Measurements from ENCODE around the gene SLC6A6.

SLC6A6 gene

DNA sequence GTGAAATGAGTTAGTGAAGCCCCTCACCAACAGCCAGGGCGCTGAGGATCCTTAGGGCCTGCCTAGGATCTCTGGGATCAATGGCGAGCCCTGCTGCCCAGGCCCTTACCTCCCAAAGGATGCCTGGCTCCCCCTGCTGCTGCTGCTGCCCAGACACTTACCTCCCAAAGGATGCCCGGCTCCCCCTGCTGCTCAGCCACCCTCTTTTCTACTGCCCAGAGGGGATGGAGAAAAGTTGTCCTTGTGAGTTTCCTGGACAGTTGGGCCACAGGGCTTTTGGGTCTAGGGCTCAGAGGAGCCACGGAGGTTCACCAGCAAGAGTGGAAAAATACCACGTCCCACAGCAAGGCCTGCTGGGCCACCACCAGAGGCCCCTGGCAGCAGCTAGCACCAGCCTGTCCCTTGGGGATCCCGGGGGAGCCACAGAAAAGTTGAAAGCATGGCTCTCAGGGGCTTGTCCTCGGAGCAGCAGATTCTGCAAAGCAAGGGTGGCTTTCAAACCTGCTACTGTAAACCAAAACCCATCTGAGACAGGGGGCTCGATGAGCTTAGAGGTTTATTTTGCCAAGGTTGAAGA lies 59.4 kb downstream of the SLC6A6 start:
- Histone ChIP-seq H3K4me1 (ENCODE audit: control insufficient read depth, insufficient read depth, low read length) (peaks cover 11% of the 10 kb centered on the region), H3K9me3 (ENCODE audit: control insufficient read depth, insufficient read depth, low read length) (no peaks in the 10 kb centered on the region), H3K9ac (ENCODE audit: low read depth, low read length) (peak overlapping the region; percentile 29), H3K4me3 (ENCODE audit: low read depth, low read length) (no peak overlapping the region), H3K36me3 (ENCODE audit: control insufficient read depth, insufficient read depth, low read length) (peaks cover 21% of the 10 kb centered on the region), H3K27me3 (ENCODE audit: control insufficient read depth, insufficient read depth, low read length) (no peaks in the 10 kb centered on the region)

- peaks cover 13% of the 10 kb centered on the region for H3K4me1 ChIP-seq (ENCODE audit: control insufficient read depth, insufficient read depth, low read length)
- H3K9me3 ChIP-seq (ENCODE audit: control insufficient read depth, insufficient read depth, low read length): no peaks in the 10 kb centered on the region
- peaks cover 24% of the 10 kb centered on the region for H3K36me3 ChIP-seq (ENCODE audit: control insufficient read depth, insufficient read depth, low read length)
- H3K4me3 ChIP-seq (ENCODE audit: low read depth, low read length): no peak overlapping the region
- no peak overlapping the region for H3K9ac ChIP-seq (ENCODE audit: low read depth, low read length)
- H3K27me3 ChIP-seq (ENCODE audit: control insufficient read depth, insufficient read depth, low read length): no peaks in the 10 kb centered on the region
These were observed 60.3 kb downstream of the SLC6A6 start for GRCh38 chr3:14462738-14463137.

DNA sequence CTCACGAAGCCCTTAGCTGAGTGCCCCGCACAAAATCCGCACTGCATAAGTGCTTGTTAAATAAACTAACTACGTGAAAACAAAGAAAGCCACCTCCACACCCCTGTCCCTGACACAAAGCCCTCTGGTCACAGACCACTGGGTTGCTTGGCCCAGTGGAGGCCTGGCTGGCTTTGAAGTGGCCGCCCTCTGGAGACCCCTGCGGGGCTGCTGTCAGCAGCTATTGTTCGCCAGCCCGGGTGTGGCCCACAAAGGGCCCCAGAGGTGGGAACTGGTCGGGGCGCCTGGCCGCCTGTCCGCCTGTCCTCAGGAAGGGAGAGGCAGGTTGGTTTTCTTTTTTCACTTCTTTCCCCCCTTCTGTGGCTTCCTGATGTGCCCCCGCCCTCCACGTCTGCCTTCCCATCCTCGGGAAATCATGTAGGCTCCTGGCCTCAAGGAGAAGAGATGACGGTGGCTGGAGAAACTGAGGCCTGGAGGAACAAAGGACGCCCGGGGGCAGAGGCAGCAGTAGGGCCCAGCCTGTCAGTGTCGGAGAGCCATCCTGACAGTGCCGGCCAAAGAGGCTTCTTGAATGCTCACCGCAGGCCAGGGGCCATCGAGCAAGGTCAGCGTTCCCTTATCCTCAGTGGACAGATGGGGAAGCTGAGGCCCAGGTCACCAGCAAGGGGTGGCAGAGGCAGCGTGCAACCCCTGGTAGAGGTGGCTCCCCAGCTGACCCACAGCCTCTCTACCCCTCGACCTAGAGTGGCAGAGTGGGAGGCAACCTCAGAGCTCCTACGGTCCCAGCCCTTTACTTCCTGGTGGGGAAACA lies 61.1 kb downstream of the SLC6A6 start:
- no peaks in the 10 kb centered on the region for H3K9me3 ChIP-seq (ENCODE audit: control insufficient read depth, insufficient read depth, low read length)
- H3K27me3 ChIP-seq (ENCODE audit: control insufficient read depth, insufficient read depth, low read length): no peaks in the 10 kb centered on the region
- no peak overlapping the region for H3K4me3 ChIP-seq (ENCODE audit: low read depth, low read length)
- H3K9ac ChIP-seq (ENCODE audit: low read depth, low read length): no peak overlapping the region
- peaks cover 25% of the 10 kb centered on the region for H3K36me3 ChIP-seq (ENCODE audit: control insufficient read depth, insufficient read depth, low read length)
- peaks cover 9% of the 10 kb centered on the region for H3K4me1 ChIP-seq (ENCODE audit: control insufficient read depth, insufficient read depth, low read length)

DNA sequence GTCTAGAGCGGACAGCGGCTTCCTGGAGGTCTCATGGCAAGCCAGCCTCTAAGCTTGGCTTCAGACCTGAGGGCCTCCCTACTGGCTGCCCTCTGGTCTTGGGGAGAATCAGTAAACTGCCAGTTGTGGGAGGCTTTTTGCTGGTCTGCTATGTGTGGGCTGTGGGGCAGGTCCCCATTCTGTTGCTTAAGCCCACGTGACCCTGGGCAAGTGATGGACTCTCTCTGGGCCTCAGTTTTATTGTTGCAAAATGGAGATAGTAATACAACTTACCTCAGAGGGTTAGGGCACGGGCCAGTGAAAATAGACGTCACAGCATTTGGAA lies 61.7 kb downstream of the SLC6A6 start:
- Histone ChIP-seq H3K36me3 (ENCODE audit: control insufficient read depth, insufficient read depth, low read length) (peaks cover 22% of the 10 kb centered on the region), H3K9me3 (ENCODE audit: control insufficient read depth, insufficient read depth, low read length) (no peaks in the 10 kb centered on the region), H3K9ac (ENCODE audit: low read depth, low read length) (no peak overlapping the region)

GRCh38 chr3:14464521-14464920 lies 62.1 kb downstream of the SLC6A6 start:
- Histone ChIP-seq H3K9ac (ENCODE audit: low read depth, low read length) (no peak overlapping the region), H3K4me1 (ENCODE audit: control insufficient read depth, insufficient read depth, low read length) (peaks cover 9% of the 10 kb centered on the region), H3K9me3 (ENCODE audit: control insufficient read depth, insufficient read depth, low read length) (no peaks in the 10 kb centered on the region), H3K4me3 (ENCODE audit: low read depth, low read length) (no peak overlapping the region), H3K27me3 (ENCODE audit: control insufficient read depth, insufficient read depth, low read length) (no peaks in the 10 kb centered on the region), H3K36me3 (ENCODE audit: control insufficient read depth, insufficient read depth, low read length) (peaks cover 19% of the 10 kb centered on the region)

More for the DNA sequence above, 61.7 kb downstream of the SLC6A6 start:
- H3K4me1 ChIP-seq (ENCODE audit: control insufficient read depth, insufficient read depth, low read length): peaks cover 9% of the 10 kb centered on the region
- H3K27me3 ChIP-seq (ENCODE audit: control insufficient read depth, insufficient read depth, low read length): no peaks in the 10 kb centered on the region
- no peak overlapping the region for H3K4me3 ChIP-seq (ENCODE audit: low read depth, low read length)

DNA sequence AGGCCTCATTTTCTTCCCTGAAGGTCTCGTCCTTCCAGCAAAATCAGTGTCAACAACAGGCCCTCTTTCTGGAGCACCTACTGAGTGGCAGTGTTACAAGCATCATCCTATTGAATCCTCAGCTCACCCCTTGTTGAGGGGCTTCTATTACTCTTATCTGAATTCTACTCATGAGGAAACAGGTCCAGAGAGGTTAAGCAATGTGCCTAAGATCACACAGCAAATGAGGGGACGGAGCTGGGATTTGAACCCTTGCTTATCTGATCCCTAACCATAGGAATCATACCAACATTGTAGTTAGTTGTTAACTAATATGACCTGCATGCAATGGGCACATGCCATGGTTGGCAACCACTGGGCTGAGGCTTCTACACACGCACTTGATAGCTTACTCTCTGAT lies 63.0 kb downstream of the SLC6A6 start:
- Histone ChIP-seq H3K4me1 (ENCODE audit: control insufficient read depth, insufficient read depth, low read length) (peaks cover 9% of the 10 kb centered on the region), H3K27me3 (ENCODE audit: control insufficient read depth, insufficient read depth, low read length) (no peaks in the 10 kb centered on the region), H3K9ac (ENCODE audit: low read depth, low read length) (no peak overlapping the region), H3K36me3 (ENCODE audit: control insufficient read depth, insufficient read depth, low read length) (peaks cover 11% of the 10 kb centered on the region), H3K4me3 (ENCODE audit: low read depth, low read length) (no peak overlapping the region), H3K9me3 (ENCODE audit: control insufficient read depth, insufficient read depth, low read length) (no peaks in the 10 kb centered on the region)

DNA sequence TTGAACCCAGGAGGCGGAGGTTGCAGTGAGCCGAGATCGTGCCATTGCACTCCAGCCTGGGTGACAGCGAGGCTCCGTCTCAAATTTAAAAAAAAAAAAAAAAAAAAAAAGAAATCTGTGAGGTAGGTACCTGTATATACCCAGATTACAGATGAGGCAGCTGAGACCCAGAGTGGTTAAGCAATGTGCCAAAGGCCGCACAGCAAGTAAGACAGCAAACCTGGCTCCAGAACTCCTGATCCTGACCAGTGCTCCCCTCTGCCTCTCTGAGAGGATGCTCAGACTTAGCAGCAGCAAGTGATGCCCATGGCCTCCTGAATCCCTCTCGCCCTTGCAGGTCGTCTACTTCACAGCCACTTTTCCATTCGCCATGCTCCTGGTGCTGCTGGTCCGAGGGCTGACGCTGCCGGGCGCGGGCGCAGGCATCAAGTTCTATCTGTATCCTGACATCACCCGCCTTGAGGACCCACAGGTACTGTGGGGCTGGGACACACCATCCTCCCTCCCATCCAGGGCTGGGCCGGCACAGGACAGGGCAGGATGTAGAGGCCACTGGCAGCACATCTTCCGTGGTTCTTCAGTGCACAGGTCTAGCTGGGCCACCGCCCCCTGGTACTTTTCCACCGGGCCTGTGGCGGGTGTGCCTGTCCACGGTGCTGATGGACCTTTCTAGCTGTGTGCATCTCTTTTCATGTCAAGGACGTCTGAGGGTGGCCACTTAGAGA lies 63.9 kb downstream of the SLC6A6 start:
- Histone ChIP-seq H3K4me1 (ENCODE audit: control insufficient read depth, insufficient read depth, low read length) (peaks cover 9% of the 10 kb centered on the region), H3K4me3 (ENCODE audit: low read depth, low read length) (no peak overlapping the region), H3K9ac (ENCODE audit: low read depth, low read length) (no peak overlapping the region), H3K36me3 (ENCODE audit: control insufficient read depth, insufficient read depth, low read length) (peaks cover 12% of the 10 kb centered on the region), H3K9me3 (ENCODE audit: control insufficient read depth, insufficient read depth, low read length) (no peaks in the 10 kb centered on the region), H3K27me3 (ENCODE audit: control insufficient read depth, insufficient read depth, low read length) (no peaks in the 10 kb centered on the region)

DNA sequence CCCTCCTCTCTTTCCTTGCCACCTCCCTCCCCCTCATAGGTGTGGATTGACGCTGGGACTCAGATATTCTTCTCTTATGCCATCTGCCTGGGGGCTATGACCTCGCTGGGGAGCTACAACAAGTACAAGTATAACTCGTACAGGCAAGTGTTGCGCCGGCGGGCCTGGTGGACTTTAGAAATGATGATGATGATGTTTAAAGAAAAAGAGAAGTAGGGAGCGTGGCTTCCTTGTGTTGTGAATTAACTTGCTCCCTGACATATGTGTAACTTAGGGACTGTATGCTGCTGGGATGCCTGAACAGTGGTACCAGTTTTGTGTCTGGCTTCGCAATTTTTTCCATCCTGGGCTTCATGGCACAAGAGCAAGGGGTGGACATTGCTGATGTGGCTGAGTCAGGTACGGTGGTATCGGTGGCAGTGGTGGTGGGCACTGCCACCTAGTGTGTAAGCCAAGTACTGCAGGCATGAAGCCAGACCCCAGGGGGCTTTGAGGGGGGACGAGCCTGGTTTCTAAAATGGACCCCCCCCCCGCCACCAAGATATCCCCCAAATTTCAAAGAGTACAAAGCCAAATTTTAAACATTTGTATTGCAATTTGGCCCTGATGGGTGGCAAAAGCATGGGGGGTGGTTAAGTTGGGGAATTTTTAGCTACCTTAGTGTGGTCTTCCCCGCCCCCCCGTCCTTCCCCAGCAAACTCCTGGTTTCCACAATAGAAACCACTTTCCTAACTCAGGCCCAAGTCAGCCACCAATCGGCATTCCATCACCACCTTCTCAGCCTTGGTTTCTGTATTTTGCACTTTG lies 65.6 kb downstream of the SLC6A6 start:
- H3K36me3 ChIP-seq (ENCODE audit: control insufficient read depth, insufficient read depth, low read length): peaks cover 27% of the 10 kb centered on the region
- no peak overlapping the region for H3K4me3 ChIP-seq (ENCODE audit: low read depth, low read length)
- H3K9ac ChIP-seq (ENCODE audit: low read depth, low read length): no peak overlapping the region
- no peaks in the 10 kb centered on the region for H3K9me3 ChIP-seq (ENCODE audit: control insufficient read depth, insufficient read depth, low read length)
- peaks cover 6% of the 10 kb centered on the region for H3K4me1 ChIP-seq (ENCODE audit: control insufficient read depth, insufficient read depth, low read length)
- H3K27me3 ChIP-seq (ENCODE audit: control insufficient read depth, insufficient read depth, low read length): no peaks in the 10 kb centered on the region

DNA sequence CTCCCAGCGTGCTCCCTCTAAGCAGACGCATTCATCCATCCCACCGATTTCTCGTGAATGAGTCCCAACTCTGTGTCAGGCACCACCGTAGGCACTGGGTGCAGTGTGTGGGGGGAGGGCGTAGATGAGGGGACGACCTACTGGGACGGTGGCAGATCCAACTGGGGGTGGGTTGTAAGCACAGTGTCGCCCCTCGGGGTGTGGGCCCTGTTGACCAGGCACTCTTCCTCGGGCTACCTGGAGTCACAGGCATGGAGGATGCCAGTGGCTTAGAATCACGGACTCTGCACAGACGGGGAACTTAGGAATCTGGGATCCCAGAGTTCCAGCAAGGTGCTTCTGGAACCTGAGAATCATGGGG lies 66.2 kb downstream of the SLC6A6 start:
- peaks cover 5% of the 10 kb centered on the region for H3K4me1 ChIP-seq (ENCODE audit: control insufficient read depth, insufficient read depth, low read length)
- no peak overlapping the region for H3K4me3 ChIP-seq (ENCODE audit: low read depth, low read length)
- no peaks in the 10 kb centered on the region for H3K27me3 ChIP-seq (ENCODE audit: control insufficient read depth, insufficient read depth, low read length)
- H3K9ac ChIP-seq (ENCODE audit: low read depth, low read length): no peak overlapping the region
- peaks cover 32% of the 10 kb centered on the region for H3K36me3 ChIP-seq (ENCODE audit: control insufficient read depth, insufficient read depth, low read length)
- no peaks in the 10 kb centered on the region for H3K9me3 ChIP-seq (ENCODE audit: control insufficient read depth, insufficient read depth, low read length)

- H3K4me3 ChIP-seq (ENCODE audit: low read depth, low read length): no peak overlapping the region
- H3K36me3 ChIP-seq (ENCODE audit: control insufficient read depth, insufficient read depth, low read length): peaks cover 29% of the 10 kb centered on the region
- H3K27me3 ChIP-seq (ENCODE audit: control insufficient read depth, insufficient read depth, low read length): no peaks in the 10 kb centered on the region
- H3K9ac ChIP-seq (ENCODE audit: low read depth, low read length): no peak overlapping the region
- H3K9me3 ChIP-seq (ENCODE audit: control insufficient read depth, insufficient read depth, low read length): no peaks in the 10 kb centered on the region
- H3K4me1 ChIP-seq (ENCODE audit: control insufficient read depth, insufficient read depth, low read length): peaks cover 3% of the 10 kb centered on the region
These were observed 68.1 kb downstream of the SLC6A6 start for GRCh38 chr3:14470461-14470860.

- Histone ChIP-seq H3K36me3 (ENCODE audit: control insufficient read depth, insufficient read depth, low read length) (peaks cover 34% of the 10 kb centered on the region), H3K4me3 (ENCODE audit: low read depth, low read length) (no peak overlapping the region), H3K9ac (ENCODE audit: low read depth, low read length) (no peak overlapping the region), H3K27me3 (ENCODE audit: control insufficient read depth, insufficient read depth, low read length) (no peaks in the 10 kb centered on the region), H3K9me3 (ENCODE audit: control insufficient read depth, insufficient read depth, low read length) (no peaks in the 10 kb centered on the region), H3K4me1 (ENCODE audit: control insufficient read depth, insufficient read depth, low read length) (peaks cover 3% of the 10 kb centered on the region)
These were observed 68.6 kb downstream of the SLC6A6 start for GRCh38 chr3:14471016-14471415.

Measured in iPS-15b (cell line).